GM12874 (cell line): ENCODE results near the gene WNK2.

Experiments
- TF ChIP-seq, protein P1 (sequence below): IDR thresholded peaks from 2 replicates; pipeline ENCODE4 v1.5.1; 2011; ENCODE audit warnings: low read depth, mild to moderate bottlenecking, control low read depth, low read length, moderate library complexity; ENCODE audit not compliant: insufficient read depth

Gene WNK2

DNA sequence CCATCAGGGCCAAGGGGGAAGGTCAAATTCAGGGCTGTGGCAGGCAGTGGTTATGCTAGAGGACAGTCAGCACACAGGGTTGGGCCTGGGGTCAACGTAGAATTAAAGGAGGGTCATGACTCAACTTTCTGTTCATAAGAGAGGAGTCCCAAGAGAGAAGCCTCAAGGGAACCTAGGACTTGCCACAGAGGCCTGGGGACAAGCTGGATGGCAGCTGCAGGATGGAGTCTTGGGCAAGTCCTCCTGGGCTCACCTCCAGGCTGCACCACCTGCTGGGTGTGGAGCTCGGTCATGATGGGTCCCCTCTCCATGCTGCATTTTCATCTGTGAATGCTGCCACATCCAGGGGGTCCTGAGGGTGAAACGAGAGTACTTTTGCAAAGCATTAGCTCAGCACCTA, 9.0 kb upstream of the WNK2 start:
- TF ChIP-seq, protein P1, sequence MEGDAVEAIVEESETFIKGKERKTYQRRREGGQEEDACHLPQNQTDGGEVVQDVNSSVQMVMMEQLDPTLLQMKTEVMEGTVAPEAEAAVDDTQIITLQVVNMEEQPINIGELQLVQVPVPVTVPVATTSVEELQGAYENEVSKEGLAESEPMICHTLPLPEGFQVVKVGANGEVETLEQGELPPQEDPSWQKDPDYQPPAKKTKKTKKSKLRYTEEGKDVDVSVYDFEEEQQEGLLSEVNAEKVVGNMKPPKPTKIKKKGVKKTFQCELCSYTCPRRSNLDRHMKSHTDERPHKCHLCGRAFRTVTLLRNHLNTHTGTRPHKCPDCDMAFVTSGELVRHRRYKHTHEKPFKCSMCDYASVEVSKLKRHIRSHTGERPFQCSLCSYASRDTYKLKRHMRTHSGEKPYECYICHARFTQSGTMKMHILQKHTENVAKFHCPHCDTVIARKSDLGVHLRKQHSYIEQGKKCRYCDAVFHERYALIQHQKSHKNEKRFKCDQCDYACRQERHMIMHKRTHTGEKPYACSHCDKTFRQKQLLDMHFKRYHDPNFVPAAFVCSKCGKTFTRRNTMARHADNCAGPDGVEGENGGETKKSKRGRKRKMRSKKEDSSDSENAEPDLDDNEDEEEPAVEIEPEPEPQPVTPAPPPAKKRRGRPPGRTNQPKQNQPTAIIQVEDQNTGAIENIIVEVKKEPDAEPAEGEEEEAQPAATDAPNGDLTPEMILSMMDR: no peak

DNA sequence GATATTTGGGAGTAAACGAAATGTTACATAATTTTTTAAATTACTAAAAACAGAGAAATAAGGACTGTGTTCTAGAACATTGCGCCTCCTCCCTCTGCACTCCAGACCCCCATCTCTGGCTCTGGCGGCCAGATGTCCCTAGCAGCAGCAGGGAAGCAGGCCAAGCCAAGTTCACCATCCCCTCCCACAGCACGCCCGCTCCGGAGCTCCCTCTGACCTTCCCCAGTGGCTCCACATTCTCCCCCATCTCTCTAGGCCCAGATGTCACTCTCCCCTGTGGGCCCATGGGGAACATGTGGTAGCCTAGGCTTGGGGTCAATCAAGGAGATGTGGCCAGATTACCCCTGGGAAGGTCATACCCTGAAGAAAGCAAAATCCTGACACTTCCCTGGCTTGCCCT, 6.3 kb upstream of the WNK2 start:
- TF ChIP-seq, protein P1: no peak

DNA sequence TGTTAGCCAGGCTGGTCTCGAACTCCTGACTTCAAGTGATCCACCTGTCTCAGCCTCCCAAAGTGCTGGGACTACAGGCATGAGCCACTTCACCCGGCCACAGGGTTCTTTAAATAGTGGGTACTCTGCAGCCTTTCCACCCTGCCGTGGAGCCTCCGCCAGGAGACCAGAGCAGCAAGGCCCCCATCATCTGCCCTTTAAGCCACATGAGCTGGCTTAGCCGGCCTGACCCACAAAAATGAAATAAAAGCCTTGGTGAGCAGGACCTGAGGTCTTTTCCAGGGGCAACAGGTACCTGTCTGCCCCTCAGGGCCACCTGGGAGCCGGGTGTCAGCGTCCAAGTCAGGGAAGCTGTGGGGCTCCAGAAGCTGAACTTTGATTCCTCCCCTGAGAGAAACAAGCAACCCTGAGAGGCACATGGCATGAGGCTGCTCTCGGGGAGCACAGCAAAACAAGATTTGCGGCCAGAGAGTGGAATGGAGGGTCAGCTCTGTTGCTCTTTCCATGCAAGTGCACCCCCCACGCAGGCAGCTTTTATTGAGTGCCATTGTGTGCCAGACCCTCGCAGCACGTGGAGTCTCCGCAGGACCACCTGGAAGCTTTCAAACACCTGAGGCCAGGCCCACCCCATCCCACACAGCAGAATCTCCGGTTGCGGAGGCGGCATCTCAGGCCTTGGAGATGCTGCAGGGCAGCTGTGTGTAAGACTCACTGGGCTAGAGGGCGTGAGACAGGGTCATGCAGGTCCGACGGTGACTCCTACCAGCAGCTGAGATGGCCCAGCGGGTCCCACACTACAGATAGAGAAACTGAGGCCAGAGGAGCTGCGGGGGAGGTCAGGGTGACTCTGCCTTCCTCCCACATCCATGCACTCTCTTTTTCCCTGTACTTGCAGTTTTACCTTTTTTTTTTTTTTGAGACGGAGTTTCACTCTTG, 4.8 kb upstream of the WNK2 start:
- TF ChIP-seq, protein P1: no peak

DNA sequence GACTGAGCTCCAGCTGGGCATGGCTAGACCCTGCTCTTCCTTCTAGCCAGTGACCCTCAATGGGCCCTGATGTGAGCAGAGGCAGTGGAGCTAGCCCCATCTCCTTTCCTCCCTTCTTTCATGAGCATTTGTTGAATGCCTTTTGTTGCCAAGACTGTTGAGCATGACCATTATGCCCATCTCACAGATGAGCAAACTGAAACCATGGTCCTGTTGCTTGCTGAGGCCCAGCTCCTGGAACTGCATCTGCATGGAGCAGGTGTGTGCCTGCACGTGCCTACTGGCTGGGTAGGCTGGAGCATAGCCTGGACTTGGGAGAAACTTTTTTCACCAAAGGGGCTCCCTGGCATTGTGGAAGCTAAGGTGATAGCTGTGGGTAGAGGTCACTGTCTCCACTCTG, 3.0 kb upstream of the WNK2 start:
- TF ChIP-seq, protein P1: no peak

DNA sequence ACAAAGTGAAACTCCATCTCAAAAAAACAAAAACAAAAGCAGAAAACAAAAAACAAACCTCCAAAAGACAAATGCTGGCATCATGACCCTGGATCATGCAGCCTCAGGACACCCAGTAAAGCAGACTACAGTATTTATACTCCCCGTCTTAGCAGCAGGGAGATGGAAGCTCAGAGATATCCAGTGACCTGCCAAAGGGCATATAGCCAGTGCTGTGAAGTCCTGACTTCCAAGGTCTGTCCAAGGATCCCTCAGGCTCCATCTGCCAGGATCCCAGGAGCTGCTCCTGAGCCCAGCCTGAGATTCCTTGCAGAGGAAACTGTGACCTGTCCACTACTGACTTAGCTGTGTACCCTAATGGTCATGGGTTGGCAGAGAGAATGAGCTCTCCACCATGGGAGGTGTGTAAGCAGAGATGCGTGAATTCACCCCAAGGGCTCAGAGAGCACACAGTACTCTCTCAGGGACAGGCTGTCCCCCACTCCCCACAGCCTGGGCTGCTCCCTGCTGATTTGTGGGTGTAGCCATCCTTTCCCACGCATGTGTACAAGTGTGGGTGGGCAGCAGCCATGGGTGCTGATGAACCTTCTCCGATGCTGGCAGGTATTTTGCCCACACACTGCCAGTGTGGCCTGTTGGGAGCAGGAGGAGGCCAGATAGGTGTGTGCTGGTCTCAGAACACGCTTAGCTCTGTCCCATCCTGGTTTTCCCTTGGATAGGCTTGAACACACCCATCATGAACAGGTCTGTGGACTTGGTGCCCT, 2.1 kb upstream of the WNK2 start:
- TF ChIP-seq, protein P1: no peak

DNA sequence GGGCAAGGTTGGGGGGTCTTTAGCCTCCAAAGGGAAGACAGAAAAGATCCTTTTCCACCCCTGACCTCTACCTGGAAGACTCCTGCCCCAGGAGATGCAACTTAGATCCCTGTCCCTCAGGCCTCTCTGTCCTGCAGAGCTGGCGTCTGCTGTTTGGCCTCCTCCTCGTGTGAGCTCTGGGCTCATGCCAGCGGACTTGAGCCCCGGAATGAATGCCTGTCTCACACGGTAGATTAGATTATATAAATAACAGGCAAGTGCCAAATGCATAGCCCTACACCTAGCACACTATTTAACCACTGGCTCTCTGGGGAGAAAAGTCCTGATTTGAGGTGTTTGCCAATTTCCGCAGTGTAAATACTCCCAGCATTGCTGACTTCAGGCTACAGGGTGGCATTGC, 1.4 kb upstream of the WNK2 start:
- TF ChIP-seq, protein P1: no peak

DNA sequence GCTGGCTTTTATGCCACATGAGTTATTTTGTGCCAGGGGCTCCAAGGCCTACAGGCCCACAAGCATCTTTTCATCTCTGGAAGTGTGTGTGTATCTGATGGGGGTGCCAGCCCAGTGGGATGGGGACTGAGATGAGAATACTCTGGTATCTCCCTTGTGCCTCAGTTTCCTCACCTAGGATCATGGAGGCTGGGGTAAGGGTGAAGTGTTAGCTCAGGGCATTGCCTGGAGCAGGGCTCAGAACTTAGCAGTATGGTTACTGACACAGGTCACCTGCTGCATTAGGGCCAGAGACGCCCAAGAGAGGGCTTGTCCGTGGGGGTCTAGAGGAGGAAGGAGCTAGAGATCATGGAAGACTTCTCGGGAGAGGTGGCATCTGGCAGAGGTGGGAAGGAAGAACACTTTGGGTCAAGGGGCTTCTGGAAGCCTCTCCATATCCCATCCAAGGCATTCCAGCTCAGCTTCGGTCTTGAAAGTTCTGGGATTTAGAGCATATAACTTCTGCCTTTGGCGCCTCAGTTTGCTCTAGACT, 742 bp upstream of the WNK2 start:
- TF ChIP-seq, protein P1: no peak
